AG10803 (cell line): ENCODE data around the gene LIPJ.
A peak's percentile ranks its signal among the peaks of the same experiment; 100 is the strongest.

Experiments
- DNase-seq: peaks from one replicate; pipeline ENCODE4 v3.0.0; 2010; ENCODE audit warnings: low read depth
- H3K4me3 ChIP-seq: 2 replicates; pipeline ENCODE4 v1.5.1; 2011; ENCODE audit warnings: mild to moderate bottlenecking, low read length, control low read depth
- CTCF ChIP-seq: conservative IDR thresholded peaks from 2 replicates; pipeline ENCODE4 v1.5.1; 2011; ENCODE audit warnings: mild to moderate bottlenecking, low read length, control low read depth, inconsistent platforms

Gene LIPJ

GRCh38 chr10:88586462-88586861 lies at the start of gene LIPJ:
TSS of gene LIPJ (plus strand) at chr10:88586762. CDS start at chr10:88590688, 3,926 bp downstream.
- TF ChIP-seq CTCF = no peak
- no peak for DNase-seq
- H3K4me3 ChIP-seq = no peak within 1 kb of the TSS

GRCh38 chr10:88537322-88537721 lies 49.2 kb upstream of the LIPJ start:
- H3K4me3 ChIP-seq = no peak overlapping the region
- DNase-seq = no peak
- no peak for TF ChIP-seq CTCF

- peak; percentile 94 for DNase-seq
- no peak for TF ChIP-seq CTCF
- no peak overlapping the region for H3K4me3 ChIP-seq
Observed at GRCh38 chr10:88538048-88538447, 48.5 kb upstream of the LIPJ start.

- no peak overlapping the region for H3K4me3 ChIP-seq
- peak; percentile 58 for DNase-seq
- TF ChIP-seq CTCF = no peak
Observed at GRCh38 chr10:88540351-88540750, 46.2 kb upstream of the LIPJ start.

- TF ChIP-seq CTCF = no peak
- DNase-seq = no peak
- H3K4me3 ChIP-seq = no peak overlapping the region
Observed at GRCh38 chr10:88541116-88541626, 45.4 kb upstream of the LIPJ start.

- no peak overlapping the region for H3K4me3 ChIP-seq
- DNase-seq = no peak
- no peak for TF ChIP-seq CTCF
Observed at GRCh38 chr10:88542522-88542921, 44.0 kb upstream of the LIPJ start.

GRCh38 chr10:88544140-88544870 lies 42.3 kb upstream of the LIPJ start:
- no peak for DNase-seq
- no peak overlapping the region for H3K4me3 ChIP-seq
- TF ChIP-seq CTCF = no peak
